ENCODE results near the gene FLG2. TPM values are rescaled to one million over a fixed set of nuclear protein-coding genes. Genes with fewer than 3 reads are reported as not detected.

FLG2 gene
- total and polyA plus RNA-seq, 9 of the 15 experiments (the other 6 are each of a cell fraction or from before 2014, with no cell fraction given): not detected

- no peaks in the 10 kb centered on the region for H3K9me1 ChIP-seq (ENCODE audit: control insufficient read depth, insufficient read depth, low read length)
Observed at GRCh38 chr1:152328801-152329391, 30.9 kb downstream of the FLG2 start.

More at GRCh38 chr1:152328801-152329391, 30.9 kb downstream of the FLG2 start:
- H3K9me3 ChIP-seq (replicated peaks; ENCODE audit: control insufficient read depth, insufficient read depth, low read depth, low read length): no peaks in the 10 kb centered on the region
- no peak for ATAC-seq
- DNase-seq (ENCODE audit: extremely low read depth in 1 of 4, low spot score in 3 of 4): no peak
- H3K9ac ChIP-seq (ENCODE audit: insufficient read depth in 1 of 2, low read depth in 2 of 2, low read length in 2 of 2): no peak overlapping the region
- in situ Hi-C loops (cut with MboI) (no loop called here), intact Hi-C loops (cut with micrococcal nuclease) (no loop called here)
- H3K36me3 ChIP-seq (ENCODE audit: control insufficient read depth, insufficient read depth, low read length): no peaks in the 10 kb centered on the region
- no peaks in the 10 kb centered on the region for H3K4me1 ChIP-seq (replicated peaks in 1 of 2; ENCODE audit: control insufficient read depth in 2 of 2, insufficient read depth in 2 of 2, low read length in 2 of 2)
- no peaks in the 10 kb centered on the region for H4K20me1 ChIP-seq (replicated peaks; ENCODE audit: control insufficient read depth, insufficient read depth, low read length)
- BruUV-seq (replicated peaks): no TSS peak
- FAIRE-seq: no peak
- no peak overlapping the region for H3K4me2 ChIP-seq (ENCODE audit: insufficient read depth, low read length)
- H3K79me2 ChIP-seq (ENCODE audit: control insufficient read depth, insufficient read depth, low read length): no peaks in the 10 kb centered on the region
- ChIA-PET POLR2A (no interaction called here), CTCF (ENCODE audit: low intra/inter-chr PET ratio) (no interaction called here)
- no peak overlapping the region for H3K4me3 ChIP-seq
- no peaks in the 10 kb centered on the region for H3K27me3 ChIP-seq (ENCODE audit: control insufficient read depth in 2 of 2, insufficient read depth in 2 of 2, low read length in 2 of 2)
- WGBS (ENCODE audit: insufficient coverage, low coverage, missing lambda C conversion rate): 0% methylated on average over 1 of the region's 1 CpG
- no peak overlapping the region for H3K27ac ChIP-seq (ENCODE audit: extremely low read depth, low read depth, low read length)
- TF ChIP-seq HDAC2 (IDR thresholded peaks at IDR 0.05) (no peak), KDM1A (IDR thresholded peaks at IDR 0.05) (no peak), CTBP1 (IDR thresholded peaks at IDR 0.05; ENCODE audit: borderline replicate concordance) (no peak), ZNF347 (CRISPR knock-in tag; IDR thresholded peaks at IDR 0.05; ENCODE audit: low read depth) (no peak), HMGXB4 (CRISPR knock-in tag; IDR thresholded peaks at IDR 0.05) (no peak), HMBOX1 (IDR thresholded peaks at IDR 0.05) (no peak), PHF21A (IDR thresholded peaks at IDR 0.05; ENCODE audit: borderline replicate concordance, low read depth) (no peak), ZNF431 (CRISPR knock-in tag; IDR thresholded peaks at IDR 0.05) (no peak), MNT (conservative IDR thresholded peaks at IDR 0.05) (no peak), ARID2 (IDR thresholded peaks at IDR 0.05) (no peak)
- no peak overlapping the region for H2AFZ ChIP-seq (ENCODE audit: low read depth, low read length)
